Naive B cell (primary cell): ENCODE data around the gene RGS21. TPM values are rescaled to one million over a fixed set of nuclear protein-coding genes. Genes with fewer than 3 reads are reported as not detected.
"Not testable (repeated sequence)": the region's sequence is repeated elsewhere in the genome, so short reads cannot be mapped to it uniquely, and the experiment has no call there.

Source experiments
- ATAC-seq, 2 donors: fragments of 150-1000 bp; cut with Tn5 transposase; 2 replicates each; pipeline ENCODE4 v1.10.0; 2021; ENCODE audit warnings: low read depth in 2 of 2, mild to moderate bottlenecking in 2 of 2, moderate library complexity in 2 of 2
- DNase-seq: peaks from one replicate; pipeline ENCODE4 v3.0.0; 2022
- H3K27ac Mint-ChIP-seq, 6 donors: one replicate each; pipeline ENCODE4 v1.8.0; 2020 to 2022; ENCODE audit warnings: mild to moderate bottlenecking in 6 of 6, mixed read lengths in 6 of 6, moderate library complexity in 5 of 6, inconsistent platforms in 2 of 6
- H3K27me3 Mint-ChIP-seq, 3 donors: one replicate each; pipeline ENCODE4 v1.8.0; 2021 to 2022; ENCODE audit warnings: mixed read lengths in 3 of 3, mild to moderate bottlenecking in 1 of 3
- H3K36me3 Mint-ChIP-seq, 2 donors: one replicate each; pipeline ENCODE4 v1.8.0; 2020 to 2022; ENCODE audit warnings: mixed read lengths in 2 of 2, inconsistent platforms in 1 of 2, mild to moderate bottlenecking in 1 of 2
- H3K4me1 Mint-ChIP-seq, 3 donors: one replicate each; pipeline ENCODE4 v1.8.0; 2020 to 2022; ENCODE audit warnings: mixed read lengths in 3 of 3, inconsistent platforms in 1 of 3, mild to moderate bottlenecking in 1 of 3, moderate library complexity in 1 of 3
- H3K4me3 Mint-ChIP-seq, 8 donors: one replicate each; pipeline ENCODE4 v1.8.0; 2020 to 2022; ENCODE audit warnings: mild to moderate bottlenecking in 8 of 8, mixed read lengths in 8 of 8, moderate library complexity in 8 of 8, inconsistent platforms in 2 of 8
- H3K9me3 Mint-ChIP-seq, 7 donors: one replicate each; pipeline ENCODE4 v1.8.0; 2020 to 2022; ENCODE audit warnings: mixed read lengths in 7 of 7, mild to moderate bottlenecking in 5 of 7, inconsistent platforms in 2 of 7, moderate library complexity in 1 of 7
- polyA plus RNA-seq, 6 donors: library from polyadenylated mRNA; unstranded; fragments of 300-500 nt; fragmentation: Illumina TruSeq; gene quantifications; one replicate each; pipeline ENCODE4 v1.2.3, GENCODE V29; 2021; ENCODE audit warnings: low read depth in 6 of 6

The RGS21 gene
- polyA plus RNA-seq, result not detected

- no peaks in the 10 kb centered on the region for H3K9me3 Mint-ChIP-seq
- ATAC-seq (no peak), DNase-seq (no peak)
- H3K27ac Mint-ChIP-seq, result no peak within 1 kb of the TSS
- no peaks in the 10 kb centered on the region for H3K4me1 Mint-ChIP-seq
- H3K36me3 Mint-ChIP-seq, result no peaks in the 10 kb centered on the region
- no peaks in the 10 kb centered on the region for H3K27me3 Mint-ChIP-seq
- H3K4me3 Mint-ChIP-seq, result no peak within 1 kb of the TSS
Observed at GRCh38 chr1:192316942-192317450, at the start of gene RGS21. Gene RGS21 (plus strand): TSS chr1:192316992. CDS start chr1:192343037, 26,045 bp downstream.

GRCh38 chr1:192268468-192269052, 48.2 kb upstream of the RGS21 start:
- Mint-ChIP-seq H3K4me3 (no peak overlapping the region), H3K27ac (no peak overlapping the region), H3K9me3 (no peaks in the 10 kb centered on the region), H3K36me3 (no peaks in the 10 kb centered on the region), H3K4me1 (no peaks in the 10 kb centered on the region), H3K27me3 (no peaks in the 10 kb centered on the region)
- no peak for DNase-seq
- ATAC-seq, result no peak

GRCh38 chr1:192270398-192270797, 46.4 kb upstream of the RGS21 start:
- Mint-ChIP-seq H3K4me3 (no peak overlapping the region), H3K9me3 (no peaks in the 10 kb centered on the region), H3K27me3 (no peaks in the 10 kb centered on the region), H3K36me3 (no peaks in the 10 kb centered on the region), H3K4me1 (no peaks in the 10 kb centered on the region), H3K27ac (no peak overlapping the region)
- ATAC-seq (no peak), DNase-seq (no peak)

GRCh38 chr1:192272732-192273131, 44.1 kb upstream of the RGS21 start:
- DNase-seq (no peak), ATAC-seq (no peak)
- H3K27ac Mint-ChIP-seq, result no peak overlapping the region
- H3K36me3 Mint-ChIP-seq, result no peaks in the 10 kb centered on the region
- H3K4me1 Mint-ChIP-seq, result no peaks in the 10 kb centered on the region
- H3K27me3 Mint-ChIP-seq, result no peaks in the 10 kb centered on the region
- no peak overlapping the region for H3K4me3 Mint-ChIP-seq
- no peaks in the 10 kb centered on the region for H3K9me3 Mint-ChIP-seq

GRCh38 chr1:192274588-192274987, 42.2 kb upstream of the RGS21 start:
- no peaks in the 10 kb centered on the region for H3K36me3 Mint-ChIP-seq
- H3K9me3 Mint-ChIP-seq, result no peaks in the 10 kb centered on the region
- no peak for ATAC-seq
- DNase-seq, result no peak
- no peak overlapping the region for H3K4me3 Mint-ChIP-seq
- H3K4me1 Mint-ChIP-seq, result no peaks in the 10 kb centered on the region
- H3K27me3 Mint-ChIP-seq, result no peaks in the 10 kb centered on the region
- H3K27ac Mint-ChIP-seq, result no peak overlapping the region

GRCh38 chr1:192277635-192278034, 39.2 kb upstream of the RGS21 start:
- Mint-ChIP-seq H3K4me3 (no peak overlapping the region), H3K9me3 (peaks cover 0 to 18% (median 5%) of the 10 kb centered on the region in 7 donors), H3K27me3 (no peaks in the 10 kb centered on the region), H3K27ac (no peak overlapping the region), H3K4me1 (no peaks in the 10 kb centered on the region), H3K36me3 (no peaks in the 10 kb centered on the region)
- DNase-seq (no peak), ATAC-seq (no peak)

- Mint-ChIP-seq H3K36me3 (no peaks in the 10 kb centered on the region), H3K4me1 (no peaks in the 10 kb centered on the region), H3K27ac (no peak overlapping the region)
Observed at GRCh38 chr1:192284927-192285326, 31.9 kb upstream of the RGS21 start.

GRCh38 chr1:192303029-192303428, 13.8 kb upstream of the RGS21 start:
- Mint-ChIP-seq H3K27me3 (no peaks in the 10 kb centered on the region), H3K4me1 (no peaks in the 10 kb centered on the region), H3K9me3 (peaks cover 0 to 9% (median 6%) of the 10 kb centered on the region in 7 donors), H3K4me3 (no peak overlapping the region), H3K27ac (no peak overlapping the region), H3K36me3 (peaks cover 0 to 6% of the 10 kb centered on the region in 2 donors)
- DNase-seq (no peak), ATAC-seq (no peak)

More at GRCh38 chr1:192284927-192285326, 31.9 kb upstream of the RGS21 start:
- Mint-ChIP-seq H3K4me3 (no peak overlapping the region), H3K9me3 (peaks cover 4 to 42% (median 14%) of the 10 kb centered on the region in 7 donors), H3K27me3 (no peaks in the 10 kb centered on the region)
- no peak for DNase-seq
- ATAC-seq, result no peak

GRCh38 chr1:192308314-192308713, 8.5 kb upstream of the RGS21 start:
- not testable (repeated sequence) for H3K36me3 Mint-ChIP-seq, ATAC-seq, H3K27me3 Mint-ChIP-seq, H3K4me3 Mint-ChIP-seq, H3K27ac Mint-ChIP-seq, H3K4me1 Mint-ChIP-seq, DNase-seq
- peaks cover 0 to 17% (median 11%) of the 10 kb centered on the region in 7 donors for H3K9me3 Mint-ChIP-seq

GRCh38 chr1:192311281-192311680, 5.5 kb upstream of the RGS21 start:
- H3K36me3 Mint-ChIP-seq, result peaks cover 0 to 6% of the 10 kb centered on the region in 2 donors
- no peak overlapping the region for H3K27ac Mint-ChIP-seq
- H3K4me1 Mint-ChIP-seq, result no peaks in the 10 kb centered on the region
- DNase-seq (no peak), ATAC-seq (no peak)
- peaks cover 0 to 17% (median 11%) of the 10 kb centered on the region in 7 donors for H3K9me3 Mint-ChIP-seq
- no peak overlapping the region for H3K4me3 Mint-ChIP-seq
- H3K27me3 Mint-ChIP-seq, result no peaks in the 10 kb centered on the region

- Mint-ChIP-seq H3K27ac (no peak overlapping the region), H3K9me3 (no peaks in the 10 kb centered on the region), H3K27me3 (no peaks in the 10 kb centered on the region), H3K4me3 (no peak overlapping the region), H3K36me3 (no peaks in the 10 kb centered on the region), H3K4me1 (no peaks in the 10 kb centered on the region)
- ATAC-seq (no peak), DNase-seq (no peak)
Observed at GRCh38 chr1:192327997-192328396, 11.2 kb downstream of the RGS21 start.

- DNase-seq (no peak), ATAC-seq (no peak)
- peaks cover 0 to 6% (median 0%) of the 10 kb centered on the region in 7 donors for H3K9me3 Mint-ChIP-seq
- H3K27me3 Mint-ChIP-seq, result no peaks in the 10 kb centered on the region
- H3K4me1 Mint-ChIP-seq, result no peaks in the 10 kb centered on the region
- H3K4me3 Mint-ChIP-seq, result no peak overlapping the region
- no peak overlapping the region for H3K27ac Mint-ChIP-seq
- no peaks in the 10 kb centered on the region for H3K36me3 Mint-ChIP-seq
Observed at GRCh38 chr1:192342842-192343241, 26.1 kb downstream of the RGS21 start.

- no peaks in the 10 kb centered on the region for H3K4me1 Mint-ChIP-seq
- peaks cover 0 to 6% (median 0%) of the 10 kb centered on the region in 7 donors for H3K9me3 Mint-ChIP-seq
- DNase-seq (no peak), ATAC-seq (no peak)
- H3K36me3 Mint-ChIP-seq, result no peaks in the 10 kb centered on the region
- no peak overlapping the region for H3K4me3 Mint-ChIP-seq
- H3K27me3 Mint-ChIP-seq, result no peaks in the 10 kb centered on the region
- H3K27ac Mint-ChIP-seq, result no peak overlapping the region
Observed at GRCh38 chr1:192343344-192343743, 26.6 kb downstream of the RGS21 start.

- H3K36me3 Mint-ChIP-seq, result no peaks in the 10 kb centered on the region
- no peak overlapping the region for H3K27ac Mint-ChIP-seq
- no peak overlapping the region for H3K4me3 Mint-ChIP-seq
- DNase-seq (no peak), ATAC-seq (no peak)
- no peaks in the 10 kb centered on the region for H3K9me3 Mint-ChIP-seq
- no peaks in the 10 kb centered on the region for H3K27me3 Mint-ChIP-seq
- no peaks in the 10 kb centered on the region for H3K4me1 Mint-ChIP-seq
Observed at GRCh38 chr1:192349314-192349713, 32.5 kb downstream of the RGS21 start.

GRCh38 chr1:192350356-192350755, 33.6 kb downstream of the RGS21 start:
- H3K9me3 Mint-ChIP-seq, result no peaks in the 10 kb centered on the region

More at GRCh38 chr1:192350356-192350755, 33.6 kb downstream of the RGS21 start:
- Mint-ChIP-seq H3K27ac (no peak overlapping the region), H3K4me3 (no peak overlapping the region), H3K36me3 (no peaks in the 10 kb centered on the region), H3K4me1 (no peaks in the 10 kb centered on the region), H3K27me3 (no peaks in the 10 kb centered on the region)
- no peak for ATAC-seq
- no peak for DNase-seq
